Measurements from ENCODE around the gene CKM.

DNA sequence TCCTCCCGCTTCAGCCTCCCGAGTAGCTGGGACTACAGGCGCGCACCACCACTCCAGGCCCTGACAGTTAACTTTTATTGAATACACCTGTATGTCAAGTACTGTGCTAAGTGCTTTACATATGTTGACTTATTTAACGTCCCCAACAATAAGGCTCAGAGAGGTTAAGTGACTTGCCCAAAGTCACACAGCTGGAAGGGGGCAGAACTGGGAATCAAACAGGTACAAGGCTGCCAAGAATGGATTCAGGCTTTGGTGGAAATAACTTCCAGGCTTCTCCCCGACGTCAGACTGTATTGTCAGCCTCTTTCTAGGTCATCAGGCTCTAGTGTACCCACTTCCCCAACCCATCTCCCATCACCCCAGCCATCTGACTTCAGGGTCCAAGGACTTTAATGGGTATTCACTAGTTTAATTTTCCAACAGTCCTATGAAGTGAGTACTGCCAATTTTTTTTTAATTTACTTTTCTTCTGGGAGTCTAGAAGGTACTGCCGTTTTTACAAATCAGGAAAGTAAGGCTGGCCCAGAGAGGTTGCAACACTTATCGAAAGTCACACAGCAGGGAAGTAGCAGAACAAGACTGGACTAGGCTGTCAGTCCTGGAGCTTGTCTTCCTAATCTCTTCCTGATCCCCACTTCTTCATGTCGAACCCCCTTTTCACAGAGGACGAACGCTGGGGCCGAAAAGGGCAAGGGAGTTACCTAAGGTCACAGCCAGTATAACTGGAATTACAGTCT is 4.9 kb upstream of the CKM start:
- no peak for TF ChIP-seq POLR2A (IDR thresholded peaks at IDR 0.05)
- TF ChIP-seq, protein P1, sequence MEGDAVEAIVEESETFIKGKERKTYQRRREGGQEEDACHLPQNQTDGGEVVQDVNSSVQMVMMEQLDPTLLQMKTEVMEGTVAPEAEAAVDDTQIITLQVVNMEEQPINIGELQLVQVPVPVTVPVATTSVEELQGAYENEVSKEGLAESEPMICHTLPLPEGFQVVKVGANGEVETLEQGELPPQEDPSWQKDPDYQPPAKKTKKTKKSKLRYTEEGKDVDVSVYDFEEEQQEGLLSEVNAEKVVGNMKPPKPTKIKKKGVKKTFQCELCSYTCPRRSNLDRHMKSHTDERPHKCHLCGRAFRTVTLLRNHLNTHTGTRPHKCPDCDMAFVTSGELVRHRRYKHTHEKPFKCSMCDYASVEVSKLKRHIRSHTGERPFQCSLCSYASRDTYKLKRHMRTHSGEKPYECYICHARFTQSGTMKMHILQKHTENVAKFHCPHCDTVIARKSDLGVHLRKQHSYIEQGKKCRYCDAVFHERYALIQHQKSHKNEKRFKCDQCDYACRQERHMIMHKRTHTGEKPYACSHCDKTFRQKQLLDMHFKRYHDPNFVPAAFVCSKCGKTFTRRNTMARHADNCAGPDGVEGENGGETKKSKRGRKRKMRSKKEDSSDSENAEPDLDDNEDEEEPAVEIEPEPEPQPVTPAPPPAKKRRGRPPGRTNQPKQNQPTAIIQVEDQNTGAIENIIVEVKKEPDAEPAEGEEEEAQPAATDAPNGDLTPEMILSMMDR (IDR thresholded peaks at IDR 0.05) = no peak
